ENCODE measurements around the gene VSIG10. TPM values are rescaled to one million over a fixed set of nuclear protein-coding genes. Genes with fewer than 3 reads are reported as not detected.
"Not testable (repeated sequence)": the region's sequence is repeated elsewhere in the genome, so short reads cannot be mapped to it uniquely, and the experiment has no call there.

Gene VSIG10
- total RNA-seq, 1 donor from 2014 or later: 26.7 TPM

DNA sequence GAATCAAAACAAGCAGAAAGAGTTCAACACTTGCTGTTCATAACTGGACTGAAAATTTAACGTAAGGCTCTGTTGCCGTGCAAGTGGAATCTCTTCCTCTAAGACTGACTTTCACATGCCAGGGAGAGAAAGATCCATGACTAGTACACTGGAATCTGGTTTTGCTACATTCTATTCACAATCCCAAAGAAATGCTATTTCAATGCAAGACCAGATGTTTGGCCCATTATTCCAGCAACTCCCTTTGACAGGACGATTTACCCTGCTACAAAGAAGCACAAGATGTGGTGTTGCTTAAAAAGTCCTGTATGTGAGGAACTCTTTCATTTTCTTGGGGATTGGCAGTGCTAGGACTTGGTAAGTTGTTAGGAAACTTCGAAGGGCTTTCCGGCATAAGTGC is 69.9 kb downstream of the VSIG10 start:
- no peak for DNase-seq (ENCODE audit: low read depth)

DNA sequence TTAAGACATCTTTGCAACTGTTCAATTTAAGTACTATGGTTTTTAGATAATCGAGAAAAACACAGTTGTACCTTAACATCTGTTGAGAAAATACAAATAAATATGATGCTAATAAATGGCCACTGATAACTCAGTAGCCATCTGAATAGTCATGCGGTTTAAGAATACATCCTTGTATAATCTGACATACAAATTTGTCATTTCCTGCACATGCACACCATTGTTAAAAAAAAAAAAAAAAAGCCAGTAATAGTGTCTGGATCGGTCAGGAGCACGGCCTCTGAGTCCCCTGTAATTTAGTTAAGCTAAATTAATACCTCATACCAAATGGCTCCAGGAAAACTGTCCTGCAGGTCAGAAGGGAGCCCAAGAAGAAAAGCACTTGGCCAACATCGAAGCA is 70.5 kb downstream of the VSIG10 start:
- no peak for DNase-seq (ENCODE audit: low read depth)

DNA sequence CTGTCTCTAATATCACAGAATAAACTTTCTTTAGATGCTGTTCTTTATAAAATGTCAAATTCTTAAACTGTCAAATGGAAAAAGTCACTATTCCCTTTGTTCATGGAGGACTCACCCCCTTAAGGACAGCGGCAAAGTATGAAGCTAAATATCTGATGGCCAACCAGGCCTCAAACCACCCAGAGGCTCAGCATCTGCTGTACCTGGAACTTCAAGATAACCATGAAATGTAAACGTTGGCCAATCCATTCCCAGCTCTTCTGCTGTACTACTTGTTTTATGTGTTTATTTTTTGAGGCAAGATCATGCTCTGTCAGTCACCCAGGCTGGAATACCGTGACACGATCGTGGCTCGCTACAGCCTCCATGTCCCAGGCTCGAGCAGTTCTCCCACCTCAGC is 71.6 kb downstream of the VSIG10 start:
- DNase-seq (ENCODE audit: low read depth): no peak

DNA sequence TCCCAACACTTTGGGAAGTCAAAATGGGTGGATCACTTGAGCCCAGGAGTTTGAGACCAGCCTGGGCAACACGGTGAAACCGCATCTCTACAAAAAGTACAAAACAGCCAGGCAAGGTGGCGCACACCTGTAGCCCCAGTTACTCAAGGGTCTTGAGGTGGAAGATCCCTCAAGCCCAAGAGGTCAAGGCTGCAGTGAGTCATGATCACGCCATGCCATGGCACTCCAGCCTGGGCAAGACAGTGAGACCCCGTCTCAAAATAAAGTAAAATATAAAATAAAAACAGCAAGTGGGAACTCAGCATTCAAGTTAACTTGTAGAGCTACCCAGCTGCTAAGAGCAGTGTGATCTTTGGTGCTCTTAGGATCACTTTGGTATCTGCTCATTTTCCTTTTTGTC is 74.6 kb downstream of the VSIG10 start:
- no peak for DNase-seq (ENCODE audit: low read depth)

DNA sequence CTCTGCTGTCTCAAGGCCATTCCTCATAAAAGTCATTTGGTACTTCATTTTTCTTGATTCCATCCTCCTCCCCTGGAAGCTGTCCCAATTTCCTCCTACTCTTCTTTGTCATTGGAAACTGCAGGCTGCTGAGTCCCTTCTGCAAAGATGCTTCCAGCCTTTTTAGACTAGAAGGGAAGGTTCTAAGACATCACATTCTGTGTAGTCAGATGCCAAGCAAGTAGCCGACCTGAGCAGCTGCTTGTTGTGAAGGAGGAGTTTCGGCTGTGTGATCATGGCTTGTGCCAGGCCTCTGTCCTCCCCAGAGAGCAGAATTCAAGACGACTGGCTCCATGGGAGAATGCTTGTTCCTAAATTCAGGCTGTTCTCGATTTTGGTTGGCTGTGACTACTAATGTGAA is 78.6 kb downstream of the VSIG10 start:
- DNase-seq (ENCODE audit: low read depth): no peak

DNA sequence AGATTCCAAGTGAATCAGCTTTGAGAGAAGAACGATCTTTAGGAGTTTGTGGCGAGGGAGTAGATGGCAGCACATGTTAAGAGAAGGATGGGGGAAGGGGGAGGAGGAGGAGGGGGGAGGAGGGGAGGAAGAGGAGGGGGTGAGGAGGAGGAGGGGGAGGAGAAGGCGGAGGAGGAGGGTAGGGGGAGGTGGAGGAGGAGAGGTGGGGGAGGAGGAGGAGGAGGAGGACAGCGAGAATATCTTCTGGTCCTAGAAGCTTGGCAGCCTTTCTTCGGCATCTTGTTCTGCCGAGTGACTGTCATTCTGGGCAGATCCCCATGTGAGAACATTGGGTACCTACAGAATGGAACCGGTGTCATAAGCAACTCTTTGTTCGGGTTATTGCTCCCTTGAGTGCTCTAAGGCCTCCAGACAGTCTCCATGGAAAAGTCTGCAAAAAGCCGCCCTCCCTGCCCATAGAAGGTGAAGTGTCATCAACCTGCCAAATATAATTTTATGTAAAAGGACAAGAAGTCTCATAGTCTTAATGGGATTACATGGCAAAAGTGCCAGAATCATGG is 80.4 kb downstream of the VSIG10 start:
- DNase-seq (ENCODE audit: low read depth): no peak

DNA sequence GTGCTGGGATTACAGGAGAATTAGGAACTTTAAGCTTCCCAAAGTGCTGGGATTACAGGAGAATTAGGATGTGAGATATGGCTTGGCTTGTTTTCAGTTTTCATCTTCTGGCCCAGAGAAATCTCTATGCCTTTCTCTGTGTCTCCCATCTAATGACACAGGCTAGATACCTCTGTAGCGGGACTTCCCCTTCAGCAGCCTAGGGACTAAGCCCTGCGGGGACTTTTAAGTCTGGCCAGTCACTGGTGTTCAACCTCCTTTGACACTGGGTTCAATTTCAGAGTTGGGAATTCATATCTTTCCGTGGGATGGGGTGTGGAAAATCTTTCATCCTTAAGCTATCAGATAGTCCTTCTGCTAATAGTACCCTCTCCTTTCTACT is 81.1 kb downstream of the VSIG10 start:
- DNase-seq (ENCODE audit: low read depth): no peak

DNA sequence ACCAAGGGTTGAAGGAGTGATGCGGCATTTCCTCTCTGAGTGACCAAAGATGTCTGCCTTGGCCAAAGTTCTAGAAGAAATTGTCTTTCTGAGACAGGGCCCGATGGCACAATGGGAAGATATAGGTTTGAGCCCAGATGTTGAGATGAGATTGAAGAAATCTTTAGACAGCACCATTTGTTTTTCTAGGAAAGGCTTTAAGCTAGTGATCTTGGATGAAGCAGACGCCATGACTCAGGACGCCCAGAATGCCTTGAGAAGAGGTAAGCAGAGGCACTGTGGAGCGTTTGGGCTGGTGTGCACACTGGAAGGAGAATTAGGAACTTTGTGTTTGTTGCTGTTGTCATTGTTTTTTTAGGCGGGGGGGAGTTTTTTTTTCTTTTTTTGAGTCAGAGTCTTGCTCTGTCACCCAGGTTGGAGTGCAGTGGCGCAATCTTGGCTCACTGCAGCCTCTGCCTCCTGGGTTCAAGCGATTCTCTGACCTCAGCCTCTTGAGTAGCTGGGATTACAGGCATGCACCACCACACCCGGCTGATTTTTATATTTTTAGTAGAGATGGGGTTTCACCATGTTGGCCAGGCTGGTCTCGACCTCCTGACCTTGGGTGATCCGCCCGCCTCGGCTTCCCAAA is 81.6 kb downstream of the VSIG10 start:
- not testable (repeated sequence) for DNase-seq (ENCODE audit: low read depth)

DNA sequence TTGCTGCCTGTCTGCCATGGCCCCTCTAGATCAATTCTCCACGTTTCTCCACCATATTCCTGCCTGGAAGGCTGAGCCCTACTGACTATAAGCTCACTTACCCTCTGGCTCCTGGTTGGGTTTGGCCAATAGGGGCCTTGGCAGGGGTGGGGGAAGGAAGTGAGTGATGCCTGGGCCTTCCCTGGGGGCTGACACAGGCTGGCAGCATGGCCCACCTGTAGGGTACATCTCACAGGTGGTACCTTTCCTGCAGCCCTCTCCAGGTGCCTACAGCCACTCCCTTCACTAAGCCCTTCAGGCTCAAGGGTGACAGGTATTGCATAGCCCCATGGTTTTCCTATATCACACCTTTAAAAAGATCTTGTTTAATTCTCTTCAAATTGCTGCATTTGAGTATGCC is 83.8 kb downstream of the VSIG10 start:
- no peak for DNase-seq (ENCODE audit: low read depth)

DNA sequence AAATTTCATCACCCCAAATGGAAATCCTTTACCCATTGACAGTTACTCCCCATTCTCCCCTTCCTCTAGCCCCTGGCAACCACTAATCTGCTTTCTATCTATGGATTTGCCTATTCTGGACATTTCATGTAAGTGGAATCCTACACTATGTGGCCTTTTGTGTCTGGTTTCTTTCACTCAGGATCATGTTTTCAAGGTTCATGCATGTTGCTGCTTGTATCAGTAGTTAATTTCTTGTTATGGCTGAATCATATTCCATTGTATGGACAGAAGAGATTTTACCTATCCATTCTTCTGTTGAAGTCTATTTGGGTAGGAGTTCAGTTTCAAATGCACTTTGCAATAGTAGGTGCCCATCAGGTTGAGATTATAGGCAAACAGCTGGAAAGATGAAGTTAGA is 85.9 kb downstream of the VSIG10 start:
- DNase-seq (ENCODE audit: low read depth): no peak

DNA sequence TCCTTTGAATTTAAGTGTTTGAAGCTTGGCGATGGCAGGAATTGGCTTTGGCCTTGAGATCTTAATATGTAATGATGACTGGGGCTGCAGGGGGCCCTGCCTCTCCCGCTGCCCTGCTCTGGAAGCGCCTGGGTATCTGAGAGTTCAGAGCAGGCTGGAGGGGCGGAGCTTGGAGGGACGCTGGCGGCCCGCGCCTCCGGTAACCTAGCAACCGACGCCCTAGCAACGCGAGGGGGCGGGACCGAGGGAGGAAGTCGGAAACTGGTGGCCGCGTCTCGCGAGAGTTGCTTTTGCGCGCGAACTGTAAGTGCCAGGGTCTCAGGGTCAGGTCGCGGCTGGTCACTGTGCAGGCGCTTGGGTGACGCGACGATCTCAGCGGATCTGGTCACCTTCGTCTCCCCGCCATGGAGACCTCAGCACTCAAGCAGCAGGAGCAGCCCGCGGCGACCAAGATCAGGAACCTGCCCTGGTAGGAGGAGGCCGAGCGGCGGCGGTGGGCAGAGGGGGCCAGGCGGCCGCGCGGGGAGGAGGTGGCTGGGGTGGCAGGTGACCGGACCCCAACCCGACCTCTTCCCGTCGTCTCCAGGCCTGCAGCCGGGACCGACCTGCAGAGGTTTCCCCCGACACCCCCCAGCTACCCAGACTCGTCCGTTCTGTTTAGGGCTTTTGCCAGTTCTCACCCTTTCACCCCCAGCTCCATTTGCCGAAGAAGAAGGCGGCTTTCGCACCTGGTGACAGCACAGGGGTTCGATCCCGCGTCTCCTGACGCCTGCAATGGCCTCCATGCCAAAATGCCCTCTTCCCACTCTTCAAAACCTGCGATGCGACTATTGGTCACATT is 87.2 kb downstream of the VSIG10 start, which contains the start of gene RFC5:
Gene RFC5 (plus strand): TSS at position 280 of the 841 bp plus-strand sequence. CDS start 125 bp downstream, at position 405.
- DNase-seq (ENCODE audit: low read depth): peak; percentile 91

DNA sequence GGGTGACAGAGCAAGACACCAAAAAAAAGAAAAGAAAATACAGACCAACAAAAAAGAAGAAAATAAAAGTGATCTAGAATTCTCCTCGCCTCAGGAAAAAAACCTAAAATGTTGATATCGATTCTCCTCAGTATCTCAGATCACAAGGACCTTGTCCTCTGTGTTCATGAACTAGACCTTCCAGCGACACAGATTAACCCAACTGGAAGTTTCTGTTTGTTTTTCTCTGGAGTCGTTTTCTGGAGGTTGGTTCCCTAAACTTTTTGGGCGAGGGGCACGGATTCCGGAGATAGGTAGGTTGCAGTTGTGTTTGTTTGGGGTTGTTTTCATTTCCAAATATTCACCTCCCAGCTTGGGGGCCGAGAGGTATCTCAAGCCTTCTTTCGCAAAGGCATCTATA is 87.9 kb downstream of the VSIG10 start:
- no peak for DNase-seq (ENCODE audit: low read depth)

DNA sequence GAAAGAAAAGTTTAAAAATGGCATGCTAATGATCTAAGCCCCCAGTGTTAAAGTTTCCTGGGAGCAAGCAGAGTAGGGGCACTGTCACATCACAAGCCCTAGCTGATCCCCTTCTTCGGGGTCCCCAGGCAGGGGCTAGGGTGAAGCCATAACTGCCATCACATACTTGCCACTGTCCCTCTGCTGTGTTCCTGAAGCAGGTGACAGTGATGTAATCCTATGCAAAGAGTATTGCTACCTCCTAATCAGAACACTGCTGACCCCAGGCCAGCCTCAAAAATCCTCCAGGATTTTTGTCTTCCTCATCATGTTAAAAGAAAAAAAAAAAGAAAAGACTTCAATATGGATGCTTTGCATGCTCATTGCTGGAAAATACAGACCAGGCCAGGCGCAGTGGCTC is 88.5 kb downstream of the VSIG10 start:
- no peak for DNase-seq (ENCODE audit: low read depth)

Other genes with a start within 250 kb of the VSIG10 start
- under 0.01 and 0.65 TPM in 2 replicates for gene KSR2, start 135.0 kb downstream of the VSIG10 start, total RNA-seq
- gene RFC5, start 87.3 kb downstream of the VSIG10 start, total RNA-seq: 12.4 and 25.0 TPM in 2 replicates
- 82.6 and 95.0 TPM in 2 replicates for gene WSB2, start 42.8 kb downstream of the VSIG10 start, total RNA-seq
- 161 and 252 TPM in 2 replicates for gene PEBP1, start 32.1 kb upstream of the VSIG10 start, total RNA-seq